ENCODE measurements around the gene GTF2H2C.

DNA sequence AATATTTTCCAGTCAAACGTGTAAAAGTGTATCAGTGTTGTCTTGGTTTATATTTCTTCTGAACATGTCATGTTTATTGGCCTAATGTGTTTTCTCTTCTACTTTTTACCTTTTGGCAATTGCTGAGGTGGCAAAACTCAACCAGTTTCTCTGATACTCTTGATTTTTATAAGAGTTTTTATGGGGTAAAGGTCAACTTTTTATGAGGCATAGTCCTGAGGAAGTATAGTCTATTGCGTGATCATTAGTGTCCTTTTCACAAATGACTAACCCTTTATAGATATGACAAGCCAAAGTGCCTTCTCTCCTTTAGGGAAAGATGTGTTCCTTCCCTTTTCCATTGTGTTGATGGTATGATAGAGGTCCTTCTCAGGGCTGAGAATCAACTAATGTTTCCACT is 34.5 kb upstream of the GTF2H2C start:
- TF ChIP-seq SP2 (IDR thresholded peaks at IDR 0.05; ENCODE audit: low read length), result no peak
- TF ChIP-seq, protein P1, sequence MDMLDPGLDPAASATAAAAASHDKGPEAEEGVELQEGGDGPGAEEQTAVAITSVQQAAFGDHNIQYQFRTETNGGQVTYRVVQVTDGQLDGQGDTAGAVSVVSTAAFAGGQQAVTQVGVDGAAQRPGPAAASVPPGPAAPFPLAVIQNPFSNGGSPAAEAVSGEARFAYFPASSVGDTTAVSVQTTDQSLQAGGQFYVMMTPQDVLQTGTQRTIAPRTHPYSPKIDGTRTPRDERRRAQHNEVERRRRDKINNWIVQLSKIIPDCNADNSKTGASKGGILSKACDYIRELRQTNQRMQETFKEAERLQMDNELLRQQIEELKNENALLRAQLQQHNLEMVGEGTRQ (IDR thresholded peaks at IDR 0.05; ENCODE audit: low read length), result no peak
- no peak for TF ChIP-seq POLR2AphosphoS5 (IDR thresholded peaks at IDR 0.05; ENCODE audit: low read depth, low read length)
- TF ChIP-seq JUN (IDR thresholded peaks at IDR 0.05; ENCODE audit: low read depth, low read length), result no peak
- TF ChIP-seq, protein P2, sequence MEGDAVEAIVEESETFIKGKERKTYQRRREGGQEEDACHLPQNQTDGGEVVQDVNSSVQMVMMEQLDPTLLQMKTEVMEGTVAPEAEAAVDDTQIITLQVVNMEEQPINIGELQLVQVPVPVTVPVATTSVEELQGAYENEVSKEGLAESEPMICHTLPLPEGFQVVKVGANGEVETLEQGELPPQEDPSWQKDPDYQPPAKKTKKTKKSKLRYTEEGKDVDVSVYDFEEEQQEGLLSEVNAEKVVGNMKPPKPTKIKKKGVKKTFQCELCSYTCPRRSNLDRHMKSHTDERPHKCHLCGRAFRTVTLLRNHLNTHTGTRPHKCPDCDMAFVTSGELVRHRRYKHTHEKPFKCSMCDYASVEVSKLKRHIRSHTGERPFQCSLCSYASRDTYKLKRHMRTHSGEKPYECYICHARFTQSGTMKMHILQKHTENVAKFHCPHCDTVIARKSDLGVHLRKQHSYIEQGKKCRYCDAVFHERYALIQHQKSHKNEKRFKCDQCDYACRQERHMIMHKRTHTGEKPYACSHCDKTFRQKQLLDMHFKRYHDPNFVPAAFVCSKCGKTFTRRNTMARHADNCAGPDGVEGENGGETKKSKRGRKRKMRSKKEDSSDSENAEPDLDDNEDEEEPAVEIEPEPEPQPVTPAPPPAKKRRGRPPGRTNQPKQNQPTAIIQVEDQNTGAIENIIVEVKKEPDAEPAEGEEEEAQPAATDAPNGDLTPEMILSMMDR (IDR thresholded peaks at IDR 0.05; ENCODE audit: control extremely low read depth in 1 of 3, insufficient read depth in 1 of 3, low read depth in 1 of 3, low read length in 3 of 3), result no peak
- TF ChIP-seq FOSL1 (IDR thresholded peaks at IDR 0.05; ENCODE audit: insufficient read depth, low read depth, low read length), result no peak
- TF ChIP-seq KDM5A (IDR thresholded peaks at IDR 0.05; ENCODE audit: low read length), result no peak
- TF ChIP-seq, protein P3, sequence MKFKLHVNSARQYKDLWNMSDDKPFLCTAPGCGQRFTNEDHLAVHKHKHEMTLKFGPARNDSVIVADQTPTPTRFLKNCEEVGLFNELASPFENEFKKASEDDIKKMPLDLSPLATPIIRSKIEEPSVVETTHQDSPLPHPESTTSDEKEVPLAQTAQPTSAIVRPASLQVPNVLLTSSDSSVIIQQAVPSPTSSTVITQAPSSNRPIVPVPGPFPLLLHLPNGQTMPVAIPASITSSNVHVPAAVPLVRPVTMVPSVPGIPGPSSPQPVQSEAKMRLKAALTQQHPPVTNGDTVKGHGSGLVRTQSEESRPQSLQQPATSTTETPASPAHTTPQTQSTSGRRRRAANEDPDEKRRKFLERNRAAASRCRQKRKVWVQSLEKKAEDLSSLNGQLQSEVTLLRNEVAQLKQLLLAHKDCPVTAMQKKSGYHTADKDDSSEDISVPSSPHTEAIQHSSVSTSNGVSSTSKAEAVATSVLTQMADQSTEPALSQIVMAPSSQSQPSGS (IDR thresholded peaks at IDR 0.05; ENCODE audit: low read length), result no peak
- TF ChIP-seq, protein P4, sequence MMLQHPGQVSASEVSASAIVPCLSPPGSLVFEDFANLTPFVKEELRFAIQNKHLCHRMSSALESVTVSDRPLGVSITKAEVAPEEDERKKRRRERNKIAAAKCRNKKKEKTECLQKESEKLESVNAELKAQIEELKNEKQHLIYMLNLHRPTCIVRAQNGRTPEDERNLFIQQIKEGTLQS (IDR thresholded peaks at IDR 0.05; ENCODE audit: insufficient read depth, low read depth, low read length), result no peak
- TF ChIP-seq, protein P5, sequence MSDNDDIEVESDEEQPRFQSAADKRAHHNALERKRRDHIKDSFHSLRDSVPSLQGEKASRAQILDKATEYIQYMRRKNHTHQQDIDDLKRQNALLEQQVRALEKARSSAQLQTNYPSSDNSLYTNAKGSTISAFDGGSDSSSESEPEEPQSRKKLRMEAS (IDR thresholded peaks at IDR 0.05), result no peak
